HepG2 (cell line): Measurements from ENCODE around the gene MYLK. TPM values are rescaled to one million over a fixed set of nuclear protein-coding genes. Genes with fewer than 3 reads are reported as not detected.

ENCODE experiments used
- AGO1 ChIP-seq: fragments of 200-400 bp; formaldehyde crosslinking; IDR thresholded peaks from 2 replicates; pipeline ENCODE4 v1.6.1; 2017; ENCODE audit warnings: mild to moderate bottlenecking, low read depth, low read length, moderate library complexity; ENCODE audit not compliant: poor library complexity, severe bottlenecking
- CEBPB ChIP-seq: IDR thresholded peaks from 2 replicates; pipeline ENCODE4 v1.6.1; 2011; ENCODE audit warnings: low read depth, low read length, improper control_type of control experiment, borderline replicate concordance
- GZF1 ChIP-seq: sonication (generic); formaldehyde crosslinking; IDR thresholded peaks from 2 replicates; pipeline ENCODE4 v1.5.1; 2020; ENCODE audit warnings: mild to moderate bottlenecking, missing genetic modification reagents
- HMG20B ChIP-seq: conservative IDR thresholded peaks from 2 replicates; pipeline ENCODE4 v1.6.1; 2016; ENCODE audit warnings: missing genetic modification reagents, missing compliant biosample characterization
- ZNF720 ChIP-seq: sonication (generic); formaldehyde crosslinking; IDR thresholded peaks from 2 replicates; pipeline ENCODE4 v1.4.0; 2020; ENCODE audit warnings: missing genetic modification reagents
- polyA plus RNA-seq, 8 experiments: library from polyadenylated mRNA; depleted of rRNA in 3 of 8; stranded (reverse) in 7 of 8; unstranded in 1 of 8; fragments of >200 nt; fragmentation: Illumina TruSeq in 4 of 8; extraction: Trizol in 4 of 8; gene quantifications; 2 replicates each; pipeline versions ENCODE4 v1.2.1 to v1.2.3, GENCODE V29; 2011 to 2016; ENCODE audit warnings: low read depth in 4 of 8, missing spikeins in 1 of 8, mixed read lengths in 1 of 8; ENCODE audit not compliant: insufficient read depth in 1 of 8
- total RNA-seq, 5 experiments: library from RNA; depleted of rRNA; stranded (reverse); fragments of >200 nt; fragmentation: Illumina TruSeq; extraction: Trizol; gene quantifications; 2 replicates each; pipeline ENCODE4 v1.2.3, GENCODE V29; 2016; ENCODE audit warnings: low read depth in 1 of 5
- TF ChIP-seq, protein P1 (sequence below): sonication (generic); formaldehyde crosslinking; IDR thresholded peaks from one replicate; pipeline ENCODE4 v1.5.1; 2020; ENCODE audit warnings: mild to moderate bottlenecking, missing genetic modification reagents; ENCODE audit errors: not compliant biosample characterization
- TF ChIP-seq, protein P2 (sequence below): sonication (generic); formaldehyde crosslinking; conservative IDR thresholded peaks from 2 replicates; pipeline ENCODE4 v1.8.1; 2023; ENCODE audit warnings: missing genetic modification reagents
- TF ChIP-seq, protein P3 (sequence below): sonication (generic); formaldehyde crosslinking; IDR thresholded peaks from 2 replicates; pipeline ENCODE4 v1.5.1; 2020; ENCODE audit warnings: missing genetic modification reagents, mild to moderate bottlenecking, borderline replicate concordance
- TF ChIP-seq, protein P4 (sequence below): IDR thresholded peaks from 2 replicates; pipeline ENCODE4 v1.6.1; 2016; ENCODE audit warnings: missing compliant biosample characterization, missing genetic modification reagents, borderline replicate concordance

MYLK gene
- total and polyA plus RNA-seq, 2 of the 13 experiments (the other 11 are each of a cell fraction or from before 2014, with no cell fraction given): 10.6 to 34.9 TPM

DNA sequence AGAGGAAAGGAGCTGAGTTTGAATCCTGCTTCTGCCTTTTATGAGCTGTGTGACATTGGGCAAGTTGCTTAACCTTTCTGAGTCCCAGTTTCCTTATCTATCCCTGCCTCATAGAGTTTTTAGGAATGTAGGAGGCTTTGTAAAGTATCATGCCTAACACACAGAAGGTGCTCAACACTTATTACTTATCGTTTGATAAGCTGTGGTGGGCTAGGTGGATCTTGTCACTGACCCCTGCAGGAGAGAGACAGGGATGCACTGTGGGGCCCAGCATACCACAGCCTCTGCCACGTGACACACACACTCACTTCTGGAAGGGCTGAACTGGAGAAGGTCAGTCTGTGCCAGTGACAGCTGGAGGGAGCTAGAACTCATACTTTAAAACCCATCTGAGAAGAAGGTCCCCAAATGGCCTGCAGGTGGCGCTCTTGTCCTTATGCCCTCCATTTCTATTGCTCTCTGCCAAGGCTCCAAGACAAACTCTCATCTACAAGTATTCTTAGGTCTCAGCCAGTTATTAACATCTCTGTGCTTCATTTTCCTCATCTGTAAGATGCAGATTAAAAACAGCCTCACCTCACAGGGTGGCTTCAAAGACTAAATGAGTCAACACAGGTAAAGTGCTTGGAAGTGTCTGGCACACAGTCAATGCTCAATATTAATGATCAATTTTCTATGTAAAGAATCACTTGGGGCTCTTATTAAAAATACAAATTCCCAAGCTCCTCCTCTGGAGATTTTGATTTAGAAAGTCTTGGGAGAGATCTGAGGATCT, 241.8 kb downstream of the MYLK start (continued):
- TF ChIP-seq, protein P1, sequence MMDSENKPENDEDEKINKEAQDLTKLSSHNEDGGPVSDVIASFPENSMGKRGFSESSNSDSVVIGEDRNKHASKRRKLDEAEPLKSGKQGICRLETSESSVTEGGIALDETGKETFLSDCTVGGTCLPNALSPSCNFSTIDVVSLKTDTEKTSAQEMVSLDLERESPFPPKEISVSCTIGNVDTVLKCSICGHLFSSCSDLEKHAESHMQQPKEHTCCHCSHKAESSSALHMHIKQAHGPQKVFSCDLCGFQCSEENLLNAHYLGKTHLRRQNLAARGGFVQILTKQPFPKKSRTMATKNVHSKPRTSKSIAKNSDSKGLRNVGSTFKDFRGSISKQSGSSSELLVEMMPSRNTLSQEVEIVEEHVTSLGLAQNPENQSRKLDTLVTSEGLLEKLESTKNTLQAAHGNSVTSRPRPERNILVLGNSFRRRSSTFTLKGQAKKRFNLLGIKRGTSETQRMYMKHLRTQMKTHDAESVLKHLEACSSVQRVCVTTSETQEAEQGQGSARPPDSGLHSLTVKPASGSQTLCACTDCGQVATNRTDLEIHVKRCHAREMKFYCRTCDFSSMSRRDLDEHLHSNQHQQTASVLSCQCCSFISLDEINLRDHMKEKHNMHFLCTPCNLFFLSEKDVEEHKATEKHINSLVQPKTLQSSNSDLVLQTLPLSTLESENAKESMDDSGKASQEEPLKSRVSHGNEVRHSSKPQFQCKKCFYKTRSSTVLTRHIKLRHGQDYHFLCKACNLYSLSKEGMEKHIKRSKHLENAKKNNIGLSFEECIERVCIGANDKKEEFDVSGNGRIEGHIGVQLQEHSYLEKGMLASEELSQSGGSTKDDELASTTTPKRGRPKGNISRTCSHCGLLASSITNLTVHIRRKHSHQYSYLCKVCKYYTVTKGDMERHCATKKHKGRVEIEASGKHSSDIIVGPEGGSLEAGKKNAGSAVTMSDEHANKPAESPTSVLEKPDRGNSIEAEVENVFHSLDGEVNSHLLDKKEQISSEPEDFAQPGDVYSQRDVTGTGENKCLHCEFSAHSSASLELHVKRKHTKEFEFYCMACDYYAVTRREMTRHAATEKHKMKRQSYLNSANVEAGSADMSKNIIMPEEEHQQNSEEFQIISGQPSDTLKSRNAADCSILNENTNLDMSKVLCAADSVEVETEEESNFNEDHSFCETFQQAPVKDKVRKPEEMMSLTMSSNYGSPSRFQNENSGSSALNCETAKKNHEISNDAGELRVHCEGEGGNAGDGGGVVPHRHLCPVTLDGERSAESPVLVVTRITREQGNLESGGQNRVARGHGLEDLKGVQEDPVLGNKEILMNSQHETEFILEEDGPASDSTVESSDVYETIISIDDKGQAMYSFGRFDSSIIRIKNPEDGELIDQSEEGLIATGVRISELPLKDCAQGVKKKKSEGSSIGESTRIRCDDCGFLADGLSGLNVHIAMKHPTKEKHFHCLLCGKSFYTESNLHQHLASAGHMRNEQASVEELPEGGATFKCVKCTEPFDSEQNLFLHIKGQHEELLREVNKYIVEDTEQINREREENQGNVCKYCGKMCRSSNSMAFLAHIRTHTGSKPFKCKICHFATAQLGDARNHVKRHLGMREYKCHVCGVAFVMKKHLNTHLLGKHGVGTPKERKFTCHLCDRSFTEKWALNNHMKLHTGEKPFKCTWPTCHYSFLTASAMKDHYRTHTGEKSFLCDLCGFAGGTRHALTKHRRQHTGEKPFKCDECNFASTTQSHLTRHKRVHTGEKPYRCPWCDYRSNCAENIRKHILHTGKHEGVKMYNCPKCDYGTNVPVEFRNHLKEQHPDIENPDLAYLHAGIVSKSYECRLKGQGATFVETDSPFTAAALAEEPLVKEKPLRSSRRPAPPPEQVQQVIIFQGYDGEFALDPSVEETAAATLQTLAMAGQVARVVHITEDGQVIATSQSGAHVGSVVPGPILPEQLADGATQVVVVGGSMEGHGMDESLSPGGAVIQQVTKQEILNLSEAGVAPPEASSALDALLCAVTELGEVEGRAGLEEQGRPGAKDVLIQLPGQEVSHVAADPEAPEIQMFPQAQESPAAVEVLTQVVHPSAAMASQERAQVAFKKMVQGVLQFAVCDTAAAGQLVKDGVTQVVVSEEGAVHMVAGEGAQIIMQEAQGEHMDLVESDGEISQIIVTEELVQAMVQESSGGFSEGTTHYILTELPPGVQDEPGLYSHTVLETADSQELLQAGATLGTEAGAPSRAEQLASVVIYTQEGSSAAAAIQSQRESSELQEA (CRISPR knock-in tag): no peak
- TF ChIP-seq HMG20B (CRISPR knock-in tag) (no peak), GZF1 (CRISPR knock-in tag) (no peak), ZNF720 (CRISPR knock-in tag) (no peak), AGO1 (no peak), CEBPB (no peak)
- TF ChIP-seq, protein P2, sequence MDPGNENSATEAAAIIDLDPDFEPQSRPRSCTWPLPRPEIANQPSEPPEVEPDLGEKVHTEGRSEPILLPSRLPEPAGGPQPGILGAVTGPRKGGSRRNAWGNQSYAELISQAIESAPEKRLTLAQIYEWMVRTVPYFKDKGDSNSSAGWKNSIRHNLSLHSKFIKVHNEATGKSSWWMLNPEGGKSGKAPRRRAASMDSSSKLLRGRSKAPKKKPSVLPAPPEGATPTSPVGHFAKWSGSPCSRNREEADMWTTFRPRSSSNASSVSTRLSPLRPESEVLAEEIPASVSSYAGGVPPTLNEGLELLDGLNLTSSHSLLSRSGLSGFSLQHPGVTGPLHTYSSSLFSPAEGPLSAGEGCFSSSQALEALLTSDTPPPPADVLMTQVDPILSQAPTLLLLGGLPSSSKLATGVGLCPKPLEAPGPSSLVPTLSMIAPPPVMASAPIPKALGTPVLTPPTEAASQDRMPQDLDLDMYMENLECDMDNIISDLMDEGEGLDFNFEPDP (CRISPR knock-in tag): no peak
- TF ChIP-seq, protein P3, sequence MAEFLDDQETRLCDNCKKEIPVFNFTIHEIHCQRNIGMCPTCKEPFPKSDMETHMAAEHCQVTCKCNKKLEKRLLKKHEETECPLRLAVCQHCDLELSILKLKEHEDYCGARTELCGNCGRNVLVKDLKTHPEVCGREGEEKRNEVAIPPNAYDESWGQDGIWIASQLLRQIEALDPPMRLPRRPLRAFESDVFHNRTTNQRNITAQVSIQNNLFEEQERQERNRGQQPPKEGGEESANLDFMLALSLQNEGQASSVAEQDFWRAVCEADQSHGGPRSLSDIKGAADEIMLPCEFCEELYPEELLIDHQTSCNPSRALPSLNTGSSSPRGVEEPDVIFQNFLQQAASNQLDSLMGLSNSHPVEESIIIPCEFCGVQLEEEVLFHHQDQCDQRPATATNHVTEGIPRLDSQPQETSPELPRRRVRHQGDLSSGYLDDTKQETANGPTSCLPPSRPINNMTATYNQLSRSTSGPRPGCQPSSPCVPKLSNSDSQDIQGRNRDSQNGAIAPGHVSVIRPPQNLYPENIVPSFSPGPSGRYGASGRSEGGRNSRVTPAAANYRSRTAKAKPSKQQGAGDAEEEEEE (CRISPR knock-in tag): no peak
- TF ChIP-seq, protein P4, sequence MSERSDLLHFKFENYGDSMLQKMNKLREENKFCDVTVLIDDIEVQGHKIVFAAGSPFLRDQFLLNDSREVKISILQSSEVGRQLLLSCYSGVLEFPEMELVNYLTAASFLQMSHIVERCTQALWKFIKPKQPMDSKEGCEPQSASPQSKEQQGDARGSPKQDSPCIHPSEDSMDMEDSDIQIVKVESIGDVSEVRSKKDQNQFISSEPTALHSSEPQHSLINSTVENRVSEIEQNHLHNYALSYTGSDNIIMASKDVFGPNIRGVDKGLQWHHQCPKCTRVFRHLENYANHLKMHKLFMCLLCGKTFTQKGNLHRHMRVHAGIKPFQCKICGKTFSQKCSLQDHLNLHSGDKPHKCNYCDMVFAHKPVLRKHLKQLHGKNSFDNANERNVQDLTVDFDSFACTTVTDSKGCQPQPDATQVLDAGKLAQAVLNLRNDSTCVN (CRISPR knock-in tag): peak; percentile 99
